Gastrocnemius medialis (tissue), 4 donors: ENCODE measurements around the gene PCK2.

Source experiments
- POLR2A ChIP-seq, 2 donors: fragments of 450-650 bp; IDR thresholded peaks; one replicate each; pipeline ENCODE4 v1.6.1; 2017; ENCODE audit warnings: antibody characterized with exemption in 2 of 2, mild to moderate bottlenecking in 2 of 2, moderate library complexity in 2 of 2
- TF ChIP-seq, protein P1 (sequence below), 5 experiments: fragments of 450-650 bp in 3 of 5; fragments of 200-600 bp in 2 of 5; sonication (generic) in 2 of 5; IDR thresholded peaks in 4 of 5; conservative IDR thresholded peaks in 1 of 5; 1 replicate in 4 of 5; 2 replicates in 1 of 5; pipeline ENCODE4 v1.5.1; 2016 to 2019; ENCODE audit warnings: antibody characterized with exemption in 5 of 5, mild to moderate bottlenecking in 3 of 5, moderate library complexity in 3 of 5

GRCh38 chr14:24132976-24133375, 38.9 kb downstream of the PCK2 start:
- TF ChIP-seq, protein P1, sequence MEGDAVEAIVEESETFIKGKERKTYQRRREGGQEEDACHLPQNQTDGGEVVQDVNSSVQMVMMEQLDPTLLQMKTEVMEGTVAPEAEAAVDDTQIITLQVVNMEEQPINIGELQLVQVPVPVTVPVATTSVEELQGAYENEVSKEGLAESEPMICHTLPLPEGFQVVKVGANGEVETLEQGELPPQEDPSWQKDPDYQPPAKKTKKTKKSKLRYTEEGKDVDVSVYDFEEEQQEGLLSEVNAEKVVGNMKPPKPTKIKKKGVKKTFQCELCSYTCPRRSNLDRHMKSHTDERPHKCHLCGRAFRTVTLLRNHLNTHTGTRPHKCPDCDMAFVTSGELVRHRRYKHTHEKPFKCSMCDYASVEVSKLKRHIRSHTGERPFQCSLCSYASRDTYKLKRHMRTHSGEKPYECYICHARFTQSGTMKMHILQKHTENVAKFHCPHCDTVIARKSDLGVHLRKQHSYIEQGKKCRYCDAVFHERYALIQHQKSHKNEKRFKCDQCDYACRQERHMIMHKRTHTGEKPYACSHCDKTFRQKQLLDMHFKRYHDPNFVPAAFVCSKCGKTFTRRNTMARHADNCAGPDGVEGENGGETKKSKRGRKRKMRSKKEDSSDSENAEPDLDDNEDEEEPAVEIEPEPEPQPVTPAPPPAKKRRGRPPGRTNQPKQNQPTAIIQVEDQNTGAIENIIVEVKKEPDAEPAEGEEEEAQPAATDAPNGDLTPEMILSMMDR (IDR thresholded peaks at IDR 0.05 in 4 of 5, conservative IDR thresholded peaks at IDR 0.05 in 1 of 5), result no peak
- TF ChIP-seq POLR2A (IDR thresholded peaks at IDR 0.05), result no peak
